ENCODE measurements around the gene MAB21L3.

MAB21L3 gene

DNA sequence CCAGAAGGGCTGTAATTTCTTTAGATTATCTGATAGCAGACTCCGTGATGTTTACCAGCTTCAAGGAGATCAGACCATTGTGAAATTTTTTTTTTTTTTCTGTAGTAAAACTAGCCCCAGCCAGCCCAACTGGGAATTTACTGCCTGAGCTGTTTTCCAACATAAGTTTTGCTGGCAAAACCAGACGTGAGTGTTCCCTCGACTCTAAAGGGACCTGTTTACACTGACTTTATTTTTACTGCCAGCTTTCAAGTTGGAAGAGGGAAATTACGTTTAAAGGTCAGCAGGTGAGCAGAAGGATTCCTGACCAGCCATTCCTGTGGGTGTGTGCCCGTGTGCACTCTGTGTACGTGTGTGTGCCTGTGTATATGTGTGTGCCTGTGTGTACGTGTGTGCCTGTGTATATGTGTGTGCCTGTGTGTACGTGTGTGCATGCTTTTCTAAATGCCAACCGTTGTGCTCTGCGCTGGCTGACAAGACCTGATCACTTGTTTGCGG, 374 bp downstream of the MAB21L3 start:
- DNase-seq (ENCODE audit: low spot score), result no peak

DNA sequence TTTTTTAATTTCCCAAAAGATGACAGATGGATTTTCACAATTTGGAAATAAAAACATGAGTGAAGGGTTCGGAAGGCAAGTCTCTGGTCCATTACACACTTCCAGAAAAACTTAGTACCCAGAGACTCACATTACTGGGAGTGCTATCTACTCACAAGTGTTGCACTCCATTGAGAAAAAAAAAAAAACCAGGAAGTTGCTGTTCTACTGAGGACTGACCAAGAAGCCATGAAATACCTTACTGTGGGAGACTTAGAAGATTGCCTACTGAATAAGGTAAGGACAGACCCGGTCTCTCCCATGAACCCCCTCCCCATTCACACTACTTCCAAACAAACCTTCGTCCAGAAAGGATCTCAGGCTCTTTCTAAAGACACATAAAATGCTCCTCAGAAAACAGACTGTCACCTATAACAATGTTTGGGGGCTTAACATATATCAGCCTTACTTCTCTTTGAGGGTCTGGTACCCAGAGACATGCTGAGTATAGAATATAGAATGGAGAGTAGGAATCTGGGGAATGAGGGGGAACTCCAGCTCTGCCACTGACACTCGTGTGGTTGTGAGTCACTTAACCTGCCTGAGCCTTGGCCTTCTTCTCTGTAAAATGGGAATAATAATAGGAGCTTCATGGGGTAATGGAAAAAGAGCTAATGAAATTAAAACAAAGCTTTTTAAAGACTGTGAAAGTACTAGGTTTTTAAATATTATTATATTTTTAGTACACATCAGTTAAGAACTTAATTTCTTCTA, 1.4 kb downstream of the MAB21L3 start:
- DNase-seq (ENCODE audit: low spot score), result no peak

DNA sequence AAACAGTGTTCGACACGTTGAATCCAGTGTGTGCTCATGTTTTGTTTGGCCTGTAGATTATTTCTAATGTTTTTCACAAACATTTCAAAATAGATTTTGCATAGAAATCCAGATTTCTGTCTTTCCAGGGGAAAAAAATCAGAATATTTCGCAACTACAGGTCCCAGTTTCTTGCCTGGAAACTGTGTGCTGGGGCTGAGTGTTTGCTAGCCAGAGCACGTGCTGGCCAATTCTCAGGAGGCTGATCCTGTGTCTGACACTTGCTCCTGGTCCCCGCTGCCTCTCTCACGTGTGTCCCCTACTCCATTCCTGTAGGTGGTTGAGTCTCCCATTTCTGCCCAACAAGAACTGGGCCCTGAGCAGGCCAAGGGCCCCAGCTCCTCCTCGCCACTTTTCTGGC, 2.4 kb downstream of the MAB21L3 start:
- DNase-seq (ENCODE audit: low spot score), result no peak

DNA sequence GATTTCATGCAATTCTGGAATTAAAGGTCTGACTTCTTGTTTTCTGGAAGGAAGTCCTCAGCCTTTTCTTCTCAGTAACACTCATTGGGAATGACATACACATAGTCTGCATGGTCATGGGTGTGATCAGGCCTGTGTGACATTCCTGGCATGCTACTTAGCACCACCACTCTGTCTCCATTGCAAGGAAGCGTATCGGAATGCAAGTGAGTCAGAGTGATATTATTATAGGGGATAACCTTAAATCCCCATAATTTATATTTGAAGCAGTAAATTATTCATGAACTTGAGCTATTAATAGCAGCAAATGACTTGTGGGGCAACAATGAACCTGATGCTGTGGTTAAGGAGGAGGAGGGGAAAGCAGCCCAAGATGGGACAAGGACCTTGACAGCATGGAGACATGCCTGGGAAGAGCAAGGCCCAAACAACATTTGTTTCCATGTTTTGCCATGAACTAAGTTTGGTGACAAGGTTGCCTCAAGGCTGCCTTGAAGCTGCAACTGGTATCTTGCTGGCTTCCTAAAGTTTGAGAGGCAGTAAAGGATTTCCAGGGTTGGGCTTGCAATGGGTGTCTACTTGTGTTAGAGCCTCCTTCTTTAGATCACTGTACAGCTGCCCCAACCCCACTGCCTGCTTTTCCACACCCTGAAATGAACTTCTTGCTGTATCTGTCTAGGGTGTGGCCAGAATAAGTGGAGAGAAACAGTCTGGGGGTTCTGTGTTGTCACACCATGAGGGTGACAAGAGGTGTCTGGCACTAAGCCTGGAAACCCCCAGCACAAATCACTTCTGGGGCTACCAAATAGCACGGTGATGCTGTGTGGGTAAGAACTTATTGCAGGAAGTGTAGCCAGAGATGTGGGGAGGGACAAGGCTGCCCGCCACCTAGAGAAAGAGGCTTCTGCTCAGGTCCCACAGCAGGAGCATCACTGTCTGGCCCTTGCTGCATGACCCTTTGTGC, 4.6 kb downstream of the MAB21L3 start:
- no peak for DNase-seq (ENCODE audit: low spot score)

DNA sequence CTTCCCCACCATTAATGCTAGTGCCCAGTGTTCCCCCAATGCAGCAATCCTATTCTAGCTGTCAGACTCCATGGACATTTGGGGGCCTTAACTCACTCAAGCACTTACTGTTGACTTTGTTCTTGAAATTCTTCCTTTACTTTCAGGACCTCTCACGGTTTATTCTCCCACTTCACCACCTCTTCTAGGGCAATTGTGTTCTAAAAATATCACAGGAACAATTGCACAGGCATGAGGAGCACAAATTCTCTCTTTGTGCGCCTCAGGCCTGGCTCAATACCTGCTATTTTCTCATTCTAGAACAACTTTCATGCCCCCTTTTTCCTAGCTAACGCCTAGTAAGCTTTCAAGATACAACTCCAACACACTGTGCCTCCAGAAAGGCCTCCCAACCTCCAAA, 7.3 kb downstream of the MAB21L3 start:
- no peak for DNase-seq (ENCODE audit: low spot score)

DNA sequence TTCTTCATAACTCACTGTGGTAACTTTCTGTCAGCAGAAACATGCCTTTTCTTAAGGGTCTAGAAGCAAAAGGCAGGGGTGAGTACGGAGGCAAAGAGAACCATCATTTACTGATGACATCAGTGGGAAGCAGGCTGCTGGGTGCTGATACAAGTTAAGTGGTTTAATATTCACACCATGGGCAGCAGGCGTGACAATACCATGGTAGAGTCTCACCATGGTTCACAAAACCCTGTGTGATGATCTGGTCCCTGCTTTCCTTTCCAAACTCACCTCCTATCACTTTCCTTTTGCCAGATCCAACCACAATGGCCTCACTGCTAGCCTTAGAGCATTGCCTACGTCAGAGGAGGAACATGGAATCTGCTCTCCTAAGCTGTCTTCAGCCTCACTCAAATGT, 8.7 kb downstream of the MAB21L3 start:
- no peak for DNase-seq (ENCODE audit: low spot score)

DNA sequence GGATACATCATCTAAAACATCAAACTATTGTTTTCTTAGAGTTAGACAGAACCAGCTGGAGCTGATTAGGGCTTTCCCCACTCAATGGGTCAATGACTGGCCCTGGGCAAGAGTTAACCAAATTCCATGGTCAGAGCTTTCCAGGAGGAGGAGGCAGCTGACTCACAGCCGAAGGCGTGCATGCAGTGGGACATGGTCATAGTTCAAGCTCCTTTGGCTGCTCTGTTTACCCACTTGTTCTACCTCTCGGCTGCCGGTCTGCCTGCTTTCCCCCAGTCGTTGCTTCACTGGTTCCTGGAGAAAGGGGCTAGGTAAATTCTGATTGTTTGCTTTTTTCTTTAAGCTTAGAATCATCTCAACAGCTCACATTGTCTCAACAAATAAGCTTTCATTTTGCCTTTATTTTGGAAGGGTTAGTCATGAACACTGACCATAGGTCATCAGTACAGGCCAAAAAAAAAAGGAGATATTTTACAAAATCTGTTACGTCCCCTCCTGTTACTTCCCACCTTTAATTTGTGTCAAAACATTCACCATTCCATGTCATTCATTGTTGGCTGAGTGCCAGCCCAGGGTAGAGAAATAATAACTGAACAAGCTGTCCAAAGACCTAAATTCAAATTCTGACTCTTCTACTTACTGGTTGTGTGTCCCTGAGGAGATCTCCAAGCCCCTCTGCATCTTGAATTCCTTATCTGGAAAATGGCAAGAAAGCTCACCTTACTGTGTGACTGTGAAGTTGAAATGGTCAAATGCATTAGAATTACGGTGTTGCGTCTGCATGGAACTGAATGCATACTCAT, 12.0 kb downstream of the MAB21L3 start:
- no peak for DNase-seq (ENCODE audit: low spot score)

DNA sequence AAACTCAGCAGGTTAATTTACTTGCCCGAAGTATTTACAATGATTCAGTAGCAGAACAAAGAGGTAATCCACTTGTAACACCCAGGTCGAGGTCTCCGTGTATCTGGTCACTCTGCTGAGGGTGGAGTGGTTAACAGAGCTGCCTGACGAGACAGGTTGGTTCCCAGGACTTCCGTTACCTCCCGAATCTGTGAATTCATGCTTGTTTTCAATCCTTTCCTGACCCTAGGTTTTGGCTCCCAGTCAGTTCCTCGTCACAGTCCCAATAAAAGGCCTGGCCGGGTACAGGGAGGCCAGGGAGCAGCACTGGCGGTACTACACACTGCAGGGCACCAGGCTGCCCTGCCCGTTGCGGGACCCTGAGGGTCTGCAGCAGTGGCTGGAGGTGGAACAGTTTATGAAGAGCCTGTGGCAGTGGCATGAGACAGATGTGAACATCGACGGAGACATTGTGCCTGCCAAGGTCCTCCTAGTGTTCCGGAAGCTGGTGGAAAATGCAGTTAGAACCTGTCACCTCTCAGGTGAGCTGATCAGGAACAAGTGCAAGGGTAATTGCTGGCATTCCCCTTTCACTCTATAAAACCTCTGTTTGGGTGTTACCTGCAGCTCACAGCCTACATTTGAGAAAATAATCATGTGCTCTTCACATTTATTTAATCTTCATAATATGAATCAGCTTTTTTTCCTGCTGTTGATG, 12.8 kb downstream of the MAB21L3 start:
- DNase-seq (ENCODE audit: low spot score), result no peak

DNA sequence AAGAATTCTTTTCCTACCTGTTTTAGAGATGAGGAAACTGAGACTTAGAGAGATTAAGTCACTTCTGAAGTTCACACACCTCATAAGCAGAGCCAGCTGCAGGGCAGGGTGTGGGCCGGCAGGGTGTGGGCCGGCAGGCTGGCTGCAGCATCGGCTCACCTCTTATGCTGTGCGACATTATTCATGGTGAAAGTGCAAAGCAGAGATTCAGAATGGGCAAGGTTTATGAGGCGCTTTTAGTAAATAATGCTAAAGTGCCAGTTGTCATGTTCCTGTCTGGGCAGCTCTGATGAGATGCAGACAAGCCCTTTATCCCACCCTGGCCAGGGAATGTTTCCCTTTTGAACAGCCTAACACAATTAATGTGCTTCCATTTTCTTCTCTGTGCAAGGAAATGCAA, 14.6 kb downstream of the MAB21L3 start:
- DNase-seq (ENCODE audit: low spot score), result no peak

DNA sequence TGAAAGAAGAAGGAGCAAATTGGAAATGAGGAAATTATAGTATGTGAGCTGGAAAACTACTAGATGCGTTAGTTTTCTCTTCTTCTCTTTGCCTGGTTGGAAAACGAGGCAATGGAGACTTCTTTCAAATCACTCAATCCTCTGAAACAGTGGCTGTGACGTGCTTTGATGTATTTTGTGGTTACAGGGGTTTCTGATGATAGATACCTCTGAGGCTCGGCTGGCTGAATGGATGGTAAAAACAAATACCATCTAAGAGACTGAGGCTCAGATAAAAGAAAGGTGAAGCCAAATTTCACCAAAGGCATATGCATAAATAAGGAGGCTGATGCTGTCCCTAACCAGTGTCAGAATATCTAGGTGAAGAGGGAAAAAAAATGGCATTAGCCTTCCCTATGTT, 15.1 kb downstream of the MAB21L3 start:
- no peak for DNase-seq (ENCODE audit: low spot score)

DNA sequence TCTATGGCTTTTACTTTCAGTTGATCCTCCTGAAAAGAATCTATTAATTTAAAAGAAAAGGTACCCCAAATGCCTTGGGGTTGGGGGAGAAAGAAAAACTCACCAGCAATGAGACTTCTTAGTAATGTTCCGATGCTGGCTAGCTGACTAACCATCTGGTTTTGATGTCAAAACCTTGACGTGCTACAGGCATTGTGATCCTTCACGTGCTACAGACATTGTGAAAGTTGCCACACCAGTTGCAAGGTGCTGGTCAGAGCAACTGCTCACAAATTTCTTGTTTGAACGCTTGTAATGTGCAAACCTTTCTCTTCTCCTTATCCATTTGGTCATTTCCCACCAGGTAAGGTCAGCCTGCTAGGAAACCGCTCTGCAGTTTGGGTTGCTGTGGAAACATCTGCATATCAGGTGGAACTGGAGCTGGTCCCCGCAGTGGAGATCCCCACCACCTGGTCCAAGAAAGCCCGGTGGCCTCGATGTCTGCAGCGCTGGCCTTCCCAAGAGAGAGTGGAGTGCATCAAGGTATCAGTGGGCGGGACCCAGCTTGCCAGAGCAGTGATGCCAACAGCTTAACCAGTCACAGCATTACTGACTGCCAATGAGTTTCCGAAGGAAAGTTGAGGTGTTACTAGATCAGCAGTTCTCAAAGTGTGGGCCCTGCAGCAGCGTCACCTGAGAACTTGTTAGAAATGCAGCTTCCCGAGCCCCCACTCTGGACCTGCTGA, 16.1 kb downstream of the MAB21L3 start:
- DNase-seq (ENCODE audit: low spot score), result no peak

DNA sequence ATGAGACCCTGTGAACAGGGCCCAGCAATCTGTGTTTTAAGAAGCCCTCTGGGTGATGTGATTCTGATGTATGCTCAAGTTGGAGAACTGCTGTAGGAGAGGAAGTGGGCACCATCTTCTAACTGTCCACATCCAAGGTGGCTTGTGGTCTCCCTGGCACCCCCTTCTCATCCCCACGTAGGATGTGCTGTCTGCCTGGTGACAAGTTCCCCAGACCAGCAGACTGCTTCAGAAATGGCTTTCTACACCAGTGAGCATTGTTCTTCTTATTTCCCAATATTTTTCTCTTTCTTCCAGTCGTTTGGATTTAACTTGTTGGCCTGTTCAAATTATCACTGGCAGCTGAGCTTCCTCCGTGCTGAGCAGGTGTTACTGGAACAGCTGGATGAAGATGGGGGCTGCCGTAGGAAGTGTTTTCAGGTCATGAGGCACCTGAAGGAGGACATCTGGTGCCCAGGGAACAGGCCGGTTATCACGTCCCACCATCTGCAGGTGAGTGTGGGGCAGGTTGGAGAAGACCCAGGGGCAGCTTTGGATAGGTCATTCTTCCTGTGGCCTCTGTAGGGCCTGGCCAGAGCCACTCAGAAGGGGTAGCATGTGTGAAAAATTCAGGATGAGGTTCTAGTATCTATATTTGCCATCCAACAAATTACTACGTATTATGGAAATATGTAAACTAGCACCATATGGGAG, 16.8 kb downstream of the MAB21L3 start:
- no peak for DNase-seq (ENCODE audit: low spot score)

DNA sequence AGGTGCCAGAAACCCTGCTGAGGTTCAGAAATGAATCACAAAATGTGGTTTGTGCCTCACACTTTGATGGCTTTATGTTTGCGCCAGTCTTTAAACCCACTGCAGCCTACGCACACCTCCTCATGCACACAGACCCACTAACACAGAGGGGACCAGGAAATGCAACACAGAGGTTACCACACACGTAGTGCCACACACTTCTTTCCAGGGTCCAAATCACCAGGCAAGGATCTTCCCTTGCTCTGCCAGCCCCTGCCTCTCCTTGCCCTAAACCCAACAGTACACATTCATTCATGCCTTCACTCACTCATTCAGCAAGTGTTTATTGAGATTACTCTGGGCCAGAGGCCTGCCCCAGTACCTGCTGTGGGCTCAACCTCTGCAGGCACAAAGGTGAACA, 17.5 kb downstream of the MAB21L3 start:
- DNase-seq (ENCODE audit: low spot score), result no peak

DNA sequence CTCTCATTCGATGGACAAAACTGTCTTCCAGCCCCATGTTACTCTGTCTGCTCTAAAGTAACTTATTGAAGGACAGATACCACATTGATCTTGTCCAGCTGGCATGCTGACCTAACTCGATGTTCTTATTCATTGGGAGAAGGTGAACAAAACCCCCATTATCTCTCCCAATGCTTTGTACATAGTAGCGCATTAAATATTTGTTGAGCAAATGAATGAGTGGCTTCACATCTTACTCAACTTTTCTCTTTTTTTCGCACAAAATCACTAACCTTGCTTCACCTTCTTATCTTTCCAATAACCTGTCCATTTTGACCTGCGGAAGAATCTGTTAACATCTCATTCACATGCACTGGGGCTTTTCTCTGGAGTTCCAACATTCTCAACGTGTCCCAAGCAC, 18.3 kb downstream of the MAB21L3 start:
- DNase-seq (ENCODE audit: low spot score), result no peak

DNA sequence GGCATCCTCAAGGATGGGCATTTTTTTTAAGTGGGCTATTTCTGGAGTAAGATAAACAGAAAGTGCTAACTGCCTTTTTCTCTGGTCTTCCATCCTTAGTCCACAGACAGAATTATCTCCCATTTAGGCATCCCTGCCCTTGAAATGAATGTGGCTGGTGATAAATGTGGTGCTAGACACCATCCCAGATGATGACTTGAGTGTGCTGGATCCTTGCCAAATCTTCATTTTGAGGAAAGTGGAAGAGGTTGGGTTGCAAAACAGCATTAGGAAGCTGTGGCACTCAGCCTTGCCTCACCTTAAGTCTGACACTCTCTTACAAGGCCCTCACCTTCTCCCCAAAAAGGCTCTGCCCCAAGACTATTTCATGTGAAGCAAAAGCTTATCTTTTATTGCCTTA, 19.2 kb downstream of the MAB21L3 start:
- no peak for DNase-seq (ENCODE audit: low spot score)

DNA sequence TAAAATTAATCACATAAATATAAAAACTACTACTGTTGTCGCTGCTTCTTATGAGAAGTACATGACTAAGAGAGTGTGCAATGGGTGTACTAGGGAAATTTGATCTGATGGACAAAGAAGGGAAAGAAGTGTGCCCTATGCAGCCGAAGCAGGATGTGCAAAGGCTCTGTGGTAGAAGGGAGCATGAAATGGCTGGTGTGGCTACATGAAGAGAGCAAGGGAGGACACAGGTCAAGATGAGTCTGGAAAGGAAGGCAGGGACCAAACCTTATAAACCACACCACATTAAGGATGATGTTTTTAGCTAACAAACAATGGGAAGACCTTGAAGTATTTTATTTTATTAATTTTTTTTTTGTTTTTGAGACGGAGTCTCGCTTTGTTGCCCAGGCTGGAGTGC, 20.0 kb downstream of the MAB21L3 start:
- DNase-seq (ENCODE audit: low spot score), result no peak

DNA sequence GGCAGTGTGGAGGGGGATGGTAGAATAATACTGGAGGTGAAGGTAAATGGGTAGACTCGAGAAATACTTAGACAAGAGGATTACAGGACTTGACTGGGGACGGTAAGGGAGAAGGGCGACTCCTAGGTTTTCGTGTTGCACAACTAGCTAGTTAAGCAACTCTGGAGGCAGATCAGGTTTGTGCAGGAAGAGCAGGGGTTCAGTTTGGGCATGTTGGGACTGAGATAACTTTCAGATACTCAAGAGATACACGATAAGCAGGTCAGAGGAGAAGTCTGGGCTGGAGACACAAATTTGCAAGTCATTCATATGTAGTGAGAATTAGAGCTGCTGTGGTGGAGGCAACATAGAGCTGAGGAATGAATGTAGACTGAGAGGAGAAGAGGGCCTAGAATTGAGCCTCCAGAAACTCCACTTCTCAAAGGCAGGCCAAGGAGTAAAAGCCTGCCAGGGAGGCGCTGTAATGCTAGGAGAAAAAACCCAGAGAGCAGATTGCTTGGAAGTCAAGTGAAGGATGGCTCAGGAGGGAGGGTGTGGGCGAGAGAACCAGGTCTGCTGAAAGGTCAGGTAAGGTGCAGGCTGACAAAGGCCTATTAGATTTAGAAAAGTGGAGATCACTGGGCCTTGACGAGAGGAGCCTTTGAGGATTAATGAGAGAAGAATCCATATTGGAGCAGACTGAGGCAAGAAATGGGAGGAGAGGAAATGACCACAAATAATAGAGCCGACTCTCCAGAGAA, 20.8 kb downstream of the MAB21L3 start:
- DNase-seq (ENCODE audit: low spot score), result no peak

DNA sequence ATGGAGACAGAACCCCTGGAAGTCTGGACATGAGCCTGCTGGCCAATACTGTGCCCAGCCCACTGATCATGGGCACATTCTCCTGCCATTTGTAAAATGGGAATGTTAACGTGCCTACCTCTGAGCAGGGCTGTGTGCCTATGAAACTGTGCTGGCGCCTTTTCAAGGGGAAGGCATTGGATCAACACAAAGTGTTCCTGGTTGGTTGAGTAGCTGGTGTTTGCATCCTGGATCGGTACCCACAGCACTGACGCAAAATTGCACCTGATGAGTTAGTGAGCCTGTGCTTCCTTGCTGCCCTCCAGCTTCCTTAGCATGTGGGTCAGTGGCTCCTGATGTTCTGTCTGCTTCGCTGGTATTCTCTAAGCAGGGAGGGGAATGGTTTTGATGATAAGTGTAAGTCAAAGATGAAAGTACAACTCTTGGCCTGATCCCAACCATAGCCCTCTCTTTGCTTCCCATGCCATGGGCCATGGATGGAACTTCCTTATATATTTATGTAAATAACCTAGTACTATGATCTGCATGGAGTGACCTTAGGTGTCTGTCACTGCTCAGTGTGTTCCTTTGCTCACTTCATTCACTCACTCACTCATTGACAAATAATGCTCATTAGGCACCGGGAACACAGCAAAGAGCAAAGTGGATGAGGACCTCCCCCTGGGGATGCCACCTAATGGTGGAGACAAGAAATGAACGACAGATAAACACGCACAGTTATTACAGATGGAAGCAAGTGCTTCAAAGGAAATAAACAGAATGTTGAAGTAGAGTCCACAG, 22.7 kb downstream of the MAB21L3 start:
- no peak for DNase-seq (ENCODE audit: low spot score)

DNA sequence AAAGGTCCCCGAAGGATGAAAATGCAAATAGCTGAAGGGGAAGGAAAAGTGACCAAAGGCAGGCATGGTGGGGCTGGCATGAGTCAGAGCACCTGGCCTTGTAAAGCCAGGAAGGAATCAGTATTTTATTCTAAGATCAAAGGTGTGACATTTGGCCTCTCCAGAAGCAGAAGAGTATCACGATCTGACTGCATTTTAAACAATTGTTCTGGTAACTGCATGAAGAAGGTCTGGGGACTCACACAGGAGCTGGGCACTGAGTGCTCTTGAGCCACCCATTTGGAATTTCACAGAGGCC, 23.2 kb downstream of the MAB21L3 start:
- DNase-seq (ENCODE audit: low spot score), result no peak
